ENCODE data around the gene CFAP73. TPM values are rescaled to one million over a fixed set of nuclear protein-coding genes. Genes with fewer than 3 reads are reported as not detected.
"Not testable (repeated sequence)": the region's sequence is repeated elsewhere in the genome, so short reads cannot be mapped to it uniquely, and the experiment has no call there.

Gene CFAP73
- total RNA-seq, 2 donors from 2014 or later, result 0.57 TPM; not detected in 1

DNA sequence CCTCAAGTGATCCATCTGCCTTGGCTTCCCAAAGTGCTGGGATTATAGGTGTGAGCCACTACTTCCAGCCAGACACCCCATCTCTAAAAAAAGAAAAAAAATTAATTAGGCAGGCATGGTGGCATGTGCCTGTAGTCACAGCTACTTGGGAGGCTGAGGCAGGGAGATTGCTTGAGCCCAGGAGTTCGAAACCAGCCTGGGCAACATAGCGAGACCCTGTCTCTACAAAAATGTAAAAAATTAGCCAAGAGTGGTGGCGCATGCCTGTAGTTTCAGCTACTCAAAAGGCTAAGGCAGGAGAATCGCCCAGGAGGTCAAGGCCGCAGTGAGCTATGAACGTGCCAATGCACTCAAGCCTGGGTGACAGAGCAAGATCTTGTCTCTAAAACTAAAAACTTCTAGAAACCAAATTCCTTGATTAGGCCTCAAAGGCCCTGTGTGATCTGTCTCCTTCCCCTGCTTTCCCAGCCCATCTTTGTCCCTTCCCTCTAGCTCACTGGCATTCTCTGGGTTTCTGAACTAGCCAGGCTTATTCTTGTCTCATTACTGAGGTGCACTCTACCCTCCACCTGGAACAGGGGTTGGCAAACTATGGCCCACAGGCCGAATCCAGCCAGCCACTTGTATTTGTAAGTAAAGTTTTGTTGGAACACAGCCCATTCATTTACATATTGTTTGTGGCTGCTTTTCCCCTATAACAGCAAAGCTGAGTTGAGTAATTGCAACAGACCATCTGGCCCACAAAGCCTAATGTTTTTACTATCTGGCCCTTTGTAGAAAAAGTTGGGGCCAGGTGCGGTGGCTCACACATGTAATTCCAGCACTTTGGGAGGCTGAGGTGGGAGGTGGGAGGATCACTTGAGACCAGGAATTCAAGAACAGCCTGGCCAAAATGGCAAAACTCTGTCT is 54.6 kb downstream of the CFAP73 start:
- Histone ChIP-seq H3K27ac (no peak overlapping the region), H3K36me3 (no peaks in the 10 kb centered on the region), H3K27me3 (replicated peaks; ENCODE audit: insufficient read depth) (no peaks in the 10 kb centered on the region), H3K9me3 (no peaks in the 10 kb centered on the region), H3K4me1 (replicated peaks) (no peaks in the 10 kb centered on the region), H3K4me3 (no peak overlapping the region)
- no peak for TF ChIP-seq POLR2A (IDR thresholded peaks at IDR 0.05)
- TF ChIP-seq POLR2AphosphoS5 (IDR thresholded peaks at IDR 0.05), result no peak
- TF ChIP-seq, protein P1, sequence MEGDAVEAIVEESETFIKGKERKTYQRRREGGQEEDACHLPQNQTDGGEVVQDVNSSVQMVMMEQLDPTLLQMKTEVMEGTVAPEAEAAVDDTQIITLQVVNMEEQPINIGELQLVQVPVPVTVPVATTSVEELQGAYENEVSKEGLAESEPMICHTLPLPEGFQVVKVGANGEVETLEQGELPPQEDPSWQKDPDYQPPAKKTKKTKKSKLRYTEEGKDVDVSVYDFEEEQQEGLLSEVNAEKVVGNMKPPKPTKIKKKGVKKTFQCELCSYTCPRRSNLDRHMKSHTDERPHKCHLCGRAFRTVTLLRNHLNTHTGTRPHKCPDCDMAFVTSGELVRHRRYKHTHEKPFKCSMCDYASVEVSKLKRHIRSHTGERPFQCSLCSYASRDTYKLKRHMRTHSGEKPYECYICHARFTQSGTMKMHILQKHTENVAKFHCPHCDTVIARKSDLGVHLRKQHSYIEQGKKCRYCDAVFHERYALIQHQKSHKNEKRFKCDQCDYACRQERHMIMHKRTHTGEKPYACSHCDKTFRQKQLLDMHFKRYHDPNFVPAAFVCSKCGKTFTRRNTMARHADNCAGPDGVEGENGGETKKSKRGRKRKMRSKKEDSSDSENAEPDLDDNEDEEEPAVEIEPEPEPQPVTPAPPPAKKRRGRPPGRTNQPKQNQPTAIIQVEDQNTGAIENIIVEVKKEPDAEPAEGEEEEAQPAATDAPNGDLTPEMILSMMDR (IDR thresholded peaks at IDR 0.05), result no peak
- WGBS, result 92% methylated on average over 8 of the region's 8 CpGs
- intact Hi-C loops (cut with DNase I), result no loop called here
- DNase-seq (ENCODE audit: low spot score), result no peak

DNA sequence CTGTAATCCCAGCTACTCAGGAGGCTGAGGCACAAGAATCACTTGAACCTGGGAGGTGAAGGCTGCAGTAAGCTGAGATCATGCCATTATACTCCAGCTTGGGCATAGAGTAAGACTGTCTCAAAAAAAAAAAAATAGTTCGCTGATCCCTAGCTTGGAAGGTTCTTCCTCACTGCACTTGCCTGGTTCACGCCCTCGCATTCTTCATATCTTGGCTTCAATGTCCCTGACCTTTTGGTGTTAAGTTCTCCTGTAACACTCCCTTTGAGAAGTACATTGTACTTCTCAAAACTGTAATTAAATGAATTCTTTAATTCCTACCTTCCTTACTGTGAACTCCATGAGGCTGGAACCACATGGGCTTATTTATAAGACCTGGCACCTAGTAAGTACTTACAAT is 55.3 kb downstream of the CFAP73 start:
- Histone ChIP-seq H3K27ac (no peak overlapping the region), H3K4me3 (no peak overlapping the region), H3K27me3 (replicated peaks; ENCODE audit: insufficient read depth) (no peaks in the 10 kb centered on the region), H3K36me3 (no peaks in the 10 kb centered on the region), H3K9me3 (no peaks in the 10 kb centered on the region), H3K4me1 (replicated peaks) (no peaks in the 10 kb centered on the region)
- intact Hi-C loops (cut with DNase I), result no loop called here
- TF ChIP-seq, protein P1 (IDR thresholded peaks at IDR 0.05), result no peak
- TF ChIP-seq POLR2A (IDR thresholded peaks at IDR 0.05) (no peak), POLR2AphosphoS5 (IDR thresholded peaks at IDR 0.05) (no peak)
- 95% methylated on average over 3 of the region's 3 CpGs for WGBS
- DNase-seq (ENCODE audit: low spot score), result no peak

DNA sequence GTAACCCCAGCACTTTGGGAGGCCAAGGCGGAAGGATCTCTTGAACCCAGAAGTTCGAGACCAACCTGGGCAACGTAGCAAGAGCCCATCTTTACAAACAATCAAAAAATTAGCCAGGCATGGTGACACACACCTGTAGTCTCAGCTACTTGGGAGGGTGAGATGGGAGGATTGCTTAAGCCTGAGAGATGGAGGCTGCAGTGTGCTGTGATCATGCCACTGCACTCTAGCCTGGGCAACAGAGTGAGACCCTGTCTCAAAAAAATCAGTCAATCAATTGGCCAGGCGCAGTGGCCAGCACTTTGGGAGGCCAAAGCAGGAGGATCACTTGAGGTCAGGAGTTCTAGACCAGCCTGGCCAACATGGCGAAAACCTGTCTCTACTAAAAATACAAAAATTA is 57.3 kb downstream of the CFAP73 start:
- intact Hi-C loops (cut with DNase I); DNase-seq (ENCODE audit: low spot score); H3K36me3 ChIP-seq; H3K9me3 ChIP-seq; H3K4me1 ChIP-seq (replicated peaks); H3K27me3 ChIP-seq (replicated peaks; ENCODE audit: insufficient read depth); H3K4me3 ChIP-seq; H3K27ac ChIP-seq: not testable (repeated sequence)
- WGBS, result 96% methylated on average over 5 of the region's 5 CpGs

DNA sequence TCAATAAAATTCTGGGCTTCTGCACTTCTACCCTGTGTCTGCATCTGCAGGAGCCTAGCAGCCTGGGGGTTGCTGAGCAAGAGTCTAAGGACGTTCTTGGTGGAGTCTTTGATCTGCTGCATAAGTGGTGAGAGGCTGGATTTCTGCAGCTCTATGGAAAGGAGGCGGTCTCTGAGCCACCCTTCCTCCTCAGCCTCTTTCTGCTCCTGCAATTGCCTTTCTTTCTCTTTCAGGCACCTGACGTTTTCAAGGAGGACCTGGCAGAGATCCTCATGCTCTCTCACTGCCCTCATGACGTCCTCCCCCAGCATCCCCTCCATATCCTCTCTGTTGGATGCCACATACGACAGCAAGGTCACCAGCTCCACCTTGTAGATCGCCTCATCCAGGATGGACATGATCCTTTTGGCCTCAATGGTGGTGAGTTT is 58.1 kb downstream of the CFAP73 start:
- H3K27ac ChIP-seq, result no peak overlapping the region
- H3K4me3 ChIP-seq, result no peak overlapping the region
- no peaks in the 10 kb centered on the region for H3K4me1 ChIP-seq (replicated peaks)
- no peak for TF ChIP-seq POLR2AphosphoS5 (IDR thresholded peaks at IDR 0.05)
- TF ChIP-seq POLR2A (IDR thresholded peaks at IDR 0.05), result no peak
- TF ChIP-seq, protein P1 (IDR thresholded peaks at IDR 0.05), result no peak
- H3K36me3 ChIP-seq, result no peaks in the 10 kb centered on the region
- DNase-seq (ENCODE audit: low spot score), result no peak
- H3K9me3 ChIP-seq, result no peaks in the 10 kb centered on the region
- H3K27me3 ChIP-seq (replicated peaks; ENCODE audit: insufficient read depth), result no peaks in the 10 kb centered on the region
- WGBS, result 63% methylated on average over 6 of the region's 6 CpGs
- intact Hi-C loops (cut with DNase I), result no loop called here

DNA sequence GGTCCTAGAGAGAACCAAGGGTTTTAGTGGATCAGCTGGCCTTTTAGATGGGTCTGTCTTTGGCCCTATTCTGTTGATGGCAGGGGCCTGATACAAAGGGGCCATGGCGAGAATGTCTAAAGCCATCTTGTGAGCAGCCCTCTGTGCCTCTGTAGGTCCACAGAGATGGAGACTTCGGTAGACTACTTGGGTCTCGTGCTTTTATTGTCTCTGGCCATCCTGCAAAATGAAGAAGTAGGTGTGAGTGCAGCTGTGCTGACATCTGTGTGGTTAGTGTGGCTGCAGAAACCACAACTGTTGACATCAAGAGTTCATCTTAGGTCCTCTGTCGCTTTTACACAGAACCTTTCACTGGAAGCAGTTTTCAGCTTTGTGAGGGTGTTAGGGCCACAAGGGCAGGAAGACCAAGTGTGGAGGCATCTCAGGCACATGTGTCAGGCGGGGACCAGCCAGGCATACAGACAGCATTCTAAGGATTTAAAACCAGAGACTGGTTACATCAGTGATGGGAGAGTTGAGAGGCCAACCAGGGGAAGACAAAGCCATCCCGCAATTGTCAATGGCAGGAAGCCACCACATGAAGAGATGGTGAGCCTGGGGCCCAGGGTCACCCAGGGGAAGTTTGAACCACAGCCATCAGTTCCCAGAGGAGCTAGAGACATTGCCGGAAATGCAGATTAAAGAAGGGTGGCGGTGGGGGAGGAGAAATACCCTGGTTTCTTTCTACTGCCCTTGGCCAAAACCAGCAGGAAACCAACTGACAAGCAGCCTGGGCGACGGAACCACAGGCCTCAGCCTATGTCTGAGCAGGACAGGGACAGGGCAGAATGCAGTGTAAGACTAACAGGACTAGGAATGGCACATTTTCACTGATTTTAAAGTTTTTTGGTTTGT is 58.8 kb downstream of the CFAP73 start:
- Histone ChIP-seq H3K27me3 (replicated peaks; ENCODE audit: insufficient read depth) (no peaks in the 10 kb centered on the region), H3K4me1 (replicated peaks) (no peaks in the 10 kb centered on the region), H3K27ac (no peak overlapping the region), H3K36me3 (no peaks in the 10 kb centered on the region), H3K4me3 (no peak overlapping the region), H3K9me3 (no peaks in the 10 kb centered on the region)
- 77% methylated on average over 10 of the region's 10 CpGs for WGBS
- intact Hi-C loops (cut with DNase I), result no loop called here
- DNase-seq (ENCODE audit: low spot score), result no peak
- no peak for TF ChIP-seq POLR2A (IDR thresholded peaks at IDR 0.05)
- TF ChIP-seq, protein P1 (IDR thresholded peaks at IDR 0.05), result no peak
- TF ChIP-seq POLR2AphosphoS5 (IDR thresholded peaks at IDR 0.05), result no peak
